ENCODE results near the gene KNG1. TPM values are rescaled to one million over a fixed set of nuclear protein-coding genes. Genes with fewer than 3 reads are reported as not detected.

KNG1 gene
- total and polyA plus RNA-seq, 8 donors = 0.26 to 1.2 (median 0.49) TPM; not detected in 2

DNA sequence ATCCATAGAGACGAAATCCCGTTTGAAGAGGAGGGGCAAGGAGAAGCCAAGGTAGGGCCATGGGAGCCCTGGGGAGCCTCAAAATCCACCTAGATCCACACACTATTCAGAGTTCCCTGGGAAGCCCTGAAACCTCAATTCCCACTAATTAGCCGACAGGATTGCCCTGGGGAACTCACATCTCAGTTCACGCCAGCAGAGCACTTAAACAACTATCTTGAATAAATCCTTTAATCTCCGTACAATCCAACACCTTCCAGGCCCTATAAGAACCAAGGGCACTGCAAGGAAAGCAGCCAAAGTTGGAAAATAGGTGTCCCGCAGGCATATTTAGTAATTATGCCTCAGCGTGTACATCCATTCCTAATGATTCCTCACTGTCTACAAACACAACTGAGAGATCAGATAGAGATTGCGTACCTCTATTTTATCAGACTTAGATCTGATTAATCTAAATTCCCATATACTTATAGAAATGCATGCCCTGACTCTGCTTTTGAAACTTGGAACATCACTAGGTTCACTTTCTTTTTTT lies 40.6 kb downstream of the KNG1 start:
- TF ChIP-seq, protein P1, sequence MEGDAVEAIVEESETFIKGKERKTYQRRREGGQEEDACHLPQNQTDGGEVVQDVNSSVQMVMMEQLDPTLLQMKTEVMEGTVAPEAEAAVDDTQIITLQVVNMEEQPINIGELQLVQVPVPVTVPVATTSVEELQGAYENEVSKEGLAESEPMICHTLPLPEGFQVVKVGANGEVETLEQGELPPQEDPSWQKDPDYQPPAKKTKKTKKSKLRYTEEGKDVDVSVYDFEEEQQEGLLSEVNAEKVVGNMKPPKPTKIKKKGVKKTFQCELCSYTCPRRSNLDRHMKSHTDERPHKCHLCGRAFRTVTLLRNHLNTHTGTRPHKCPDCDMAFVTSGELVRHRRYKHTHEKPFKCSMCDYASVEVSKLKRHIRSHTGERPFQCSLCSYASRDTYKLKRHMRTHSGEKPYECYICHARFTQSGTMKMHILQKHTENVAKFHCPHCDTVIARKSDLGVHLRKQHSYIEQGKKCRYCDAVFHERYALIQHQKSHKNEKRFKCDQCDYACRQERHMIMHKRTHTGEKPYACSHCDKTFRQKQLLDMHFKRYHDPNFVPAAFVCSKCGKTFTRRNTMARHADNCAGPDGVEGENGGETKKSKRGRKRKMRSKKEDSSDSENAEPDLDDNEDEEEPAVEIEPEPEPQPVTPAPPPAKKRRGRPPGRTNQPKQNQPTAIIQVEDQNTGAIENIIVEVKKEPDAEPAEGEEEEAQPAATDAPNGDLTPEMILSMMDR (IDR thresholded peaks at IDR 0.05) = no peak
- DNase-seq (no peak), ATAC-seq (no peak)
- intact Hi-C loops (cut with DNase I) = no loop called here
- no peak overlapping the region for H3K4me3 ChIP-seq
- no peaks in the 10 kb centered on the region for H3K4me1 ChIP-seq
- no peaks in the 10 kb centered on the region for H3K36me3 ChIP-seq
- H3K27me3 ChIP-seq = peaks cover 0 to 6% of the 10 kb centered on the region in 2 donors
- no peaks in the 10 kb centered on the region for H3K9me3 ChIP-seq
- H3K27ac ChIP-seq = no peak overlapping the region

- Histone ChIP-seq H3K27me3 (peaks cover 0 to 6% of the 10 kb centered on the region in 2 donors), H3K9me3 (no peaks in the 10 kb centered on the region), H3K36me3 (no peaks in the 10 kb centered on the region), H3K27ac (no peak overlapping the region), H3K4me3 (no peak overlapping the region), H3K4me1 (no peaks in the 10 kb centered on the region)
- TF ChIP-seq, protein P1 (IDR thresholded peaks at IDR 0.05) = no peak
- DNase-seq = no peak
- intact Hi-C loops (cut with DNase I) = no loop called here
- no peak for ATAC-seq
Measured at GRCh38 chr3:186759231-186759930, 42.2 kb downstream of the KNG1 start.

GRCh38 chr3:186760141-186760833 lies 43.1 kb downstream of the KNG1 start:
- Histone ChIP-seq H3K4me3 (no peak overlapping the region), H3K4me1 (no peaks in the 10 kb centered on the region), H3K9me3 (no peaks in the 10 kb centered on the region), H3K27me3 (peaks cover 0 to 6% of the 10 kb centered on the region in 2 donors), H3K36me3 (no peaks in the 10 kb centered on the region), H3K27ac (no peak overlapping the region)
- no peak for DNase-seq
- peak; percentile 54 for ATAC-seq
- intact Hi-C loops (cut with DNase I) = no loop called here
- TF ChIP-seq, protein P1 (IDR thresholded peaks at IDR 0.05) = no peak

- intact Hi-C loops (cut with DNase I) = no loop called here
- ATAC-seq (no peak), DNase-seq (no peak)
- Histone ChIP-seq H3K4me1 (no peaks in the 10 kb centered on the region), H3K4me3 (no peak overlapping the region), H3K27ac (no peak overlapping the region), H3K36me3 (no peaks in the 10 kb centered on the region), H3K9me3 (no peaks in the 10 kb centered on the region), H3K27me3 (peaks cover 0 to 6% of the 10 kb centered on the region in 2 donors)
- TF ChIP-seq, protein P1 (IDR thresholded peaks at IDR 0.05) = no peak
Measured at GRCh38 chr3:186760897-186761447, 43.8 kb downstream of the KNG1 start.

DNA sequence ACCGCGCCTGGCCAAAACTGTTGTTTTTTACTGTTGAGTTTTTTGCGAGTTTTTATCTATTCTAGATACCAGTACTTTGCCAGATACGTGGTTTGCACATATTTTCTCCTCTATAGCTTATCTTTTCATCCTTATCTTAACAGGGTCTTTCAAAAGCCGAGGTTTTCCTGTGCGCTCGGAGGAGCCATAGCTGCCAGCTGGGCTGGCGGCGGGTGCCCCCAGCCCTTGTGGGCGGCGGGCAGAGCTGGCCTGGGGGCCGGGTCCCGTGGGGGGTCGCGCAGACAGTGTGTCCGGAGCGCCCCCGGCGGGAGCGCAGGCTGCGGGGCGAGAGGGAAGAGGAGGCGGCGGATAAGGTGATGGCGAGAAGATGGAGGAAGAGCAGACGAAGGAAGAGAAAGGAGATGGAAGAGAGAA lies 55.1 kb downstream of the KNG1 start:
- Histone ChIP-seq H3K4me3 (peak overlapping the region; percentile 46 to 51), H3K27ac (peak overlapping the region; percentile 26 to 71), H3K4me1 (peaks cover 0 to 16% of the 10 kb centered on the region in 2 donors), H3K9me3 (no peaks in the 10 kb centered on the region), H3K36me3 (no peaks in the 10 kb centered on the region), H3K27me3 (peaks cover 5 to 17% of the 10 kb centered on the region in 2 donors)
- TF ChIP-seq, protein P1 (IDR thresholded peaks at IDR 0.05) = no peak
- intact Hi-C loops (cut with DNase I) = no loop called here
- DNase-seq (no peak), ATAC-seq (peak; percentile 29)
